GM18526 (cell line): ENCODE results near the gene CTNNBL1.

ENCODE experiments used
- POLR2A ChIP-seq: IDR thresholded peaks from 3 replicates; pipeline ENCODE4 v1.6.1; 2011; ENCODE audit not compliant: insufficient read length; ENCODE audit errors: extremely low read depth

Gene CTNNBL1

DNA sequence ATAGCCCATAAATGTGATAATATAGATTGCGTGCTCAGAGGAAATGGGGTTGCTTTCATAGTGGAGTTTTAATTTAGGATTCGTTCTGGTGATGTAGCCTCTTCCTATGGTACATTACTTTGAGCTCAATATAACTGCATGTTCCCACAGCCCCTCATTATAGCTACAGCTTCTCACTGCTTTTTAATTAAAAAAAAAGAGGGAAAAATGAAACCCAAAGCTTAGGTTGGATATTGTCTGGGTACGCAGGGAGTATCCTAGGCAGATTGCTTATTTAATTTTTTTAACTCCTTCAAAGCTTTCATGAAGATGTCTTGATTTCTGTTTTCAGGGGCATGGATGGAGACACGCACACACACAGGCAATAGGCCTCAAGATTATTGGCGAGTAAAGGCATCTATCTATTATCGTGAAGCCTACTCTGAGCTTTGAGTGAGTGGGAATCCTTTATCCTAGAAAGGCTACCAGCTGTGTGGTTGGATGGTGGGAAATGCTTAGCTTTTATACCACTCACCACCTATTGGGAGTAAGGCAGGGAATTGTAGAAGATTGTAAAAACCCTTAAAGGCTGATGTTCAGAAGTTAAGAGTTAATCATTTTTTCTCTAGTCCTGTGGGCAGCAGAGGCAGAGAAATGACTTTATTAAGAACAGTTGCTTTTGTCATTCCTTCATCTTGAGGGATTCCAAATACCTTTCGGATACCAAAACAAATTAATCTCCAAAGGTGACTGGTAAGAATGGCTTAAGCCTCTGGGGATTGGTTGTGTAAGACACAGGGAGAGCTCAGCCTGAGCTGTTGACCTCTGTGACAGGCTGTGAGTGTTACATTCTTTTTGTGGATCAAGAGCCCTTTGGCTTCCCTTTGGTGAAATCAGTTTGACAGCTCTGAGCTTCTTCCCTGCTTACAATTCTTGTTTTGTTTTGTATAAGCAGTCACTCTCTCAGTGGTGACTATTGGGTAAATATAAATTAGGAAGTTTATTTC is 33.4 kb downstream of the CTNNBL1 start:
- no peak for TF ChIP-seq POLR2A

DNA sequence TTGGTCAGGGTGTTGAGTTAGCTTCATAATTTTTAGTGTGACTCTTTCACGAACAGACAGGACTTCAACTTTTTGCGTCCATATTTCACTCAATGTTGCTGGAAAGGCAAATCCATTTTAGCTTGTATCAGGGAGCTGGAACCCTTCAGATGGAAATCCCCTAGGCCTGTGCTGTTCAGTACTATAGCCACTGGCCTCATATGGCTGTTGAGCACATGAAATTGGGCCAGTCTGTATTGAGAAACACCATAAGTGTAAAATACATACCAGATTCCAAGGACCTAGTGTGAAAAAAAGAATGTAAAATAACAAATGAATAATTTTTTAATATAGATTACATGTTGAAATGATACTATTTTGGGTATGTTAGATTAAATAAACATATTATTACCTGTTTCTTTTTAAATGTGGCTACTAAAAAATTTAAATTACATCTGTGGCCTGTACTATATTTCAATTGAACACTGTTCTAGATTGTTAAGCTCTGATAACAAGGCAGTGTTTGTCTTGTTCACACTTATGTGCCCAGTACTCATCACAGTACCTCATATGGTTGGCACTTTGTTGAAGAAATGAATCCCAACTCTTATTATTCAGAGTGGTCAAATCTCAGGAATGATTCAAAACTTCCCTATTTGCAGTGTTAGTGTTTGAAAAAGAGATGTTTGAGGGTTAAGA is 34.3 kb downstream of the CTNNBL1 start:
- TF ChIP-seq POLR2A, result no peak

DNA sequence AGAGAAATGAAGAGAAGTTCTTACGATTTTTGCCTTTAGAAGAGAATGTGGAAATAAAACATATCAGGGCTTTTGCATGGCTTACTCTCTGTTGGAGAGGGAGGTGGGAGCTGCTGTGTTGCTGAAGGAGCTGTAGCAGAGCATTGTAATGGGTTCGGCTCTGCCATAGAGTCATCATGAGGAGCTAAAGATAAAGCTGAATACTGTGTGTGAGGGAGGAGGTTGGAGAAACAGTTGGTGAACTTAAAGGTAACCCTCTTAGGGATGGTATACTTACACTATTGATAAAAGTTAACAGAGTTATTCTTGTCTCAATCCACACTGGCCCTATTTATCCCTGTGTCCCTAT is 34.8 kb downstream of the CTNNBL1 start:
- TF ChIP-seq POLR2A, result no peak

DNA sequence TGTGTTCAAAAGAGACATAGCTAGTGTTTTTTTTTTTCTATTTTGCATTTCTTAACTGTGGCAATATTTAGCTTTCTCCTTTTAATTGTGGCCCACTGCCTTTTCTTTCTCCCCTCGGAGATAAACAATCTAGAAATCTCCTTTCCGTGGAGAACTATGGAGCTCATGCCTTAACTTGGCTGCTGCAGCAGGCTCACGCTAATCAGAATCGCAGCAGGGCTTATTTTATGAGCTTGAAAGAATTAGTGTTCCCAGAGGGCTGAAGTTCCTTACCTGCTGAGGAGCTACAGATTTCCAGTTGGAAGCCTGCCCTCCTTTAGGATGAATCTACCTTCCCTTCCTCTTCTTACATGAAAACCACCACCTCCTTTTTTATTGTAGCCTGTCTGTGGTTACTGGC is 35.6 kb downstream of the CTNNBL1 start:
- no peak for TF ChIP-seq POLR2A

DNA sequence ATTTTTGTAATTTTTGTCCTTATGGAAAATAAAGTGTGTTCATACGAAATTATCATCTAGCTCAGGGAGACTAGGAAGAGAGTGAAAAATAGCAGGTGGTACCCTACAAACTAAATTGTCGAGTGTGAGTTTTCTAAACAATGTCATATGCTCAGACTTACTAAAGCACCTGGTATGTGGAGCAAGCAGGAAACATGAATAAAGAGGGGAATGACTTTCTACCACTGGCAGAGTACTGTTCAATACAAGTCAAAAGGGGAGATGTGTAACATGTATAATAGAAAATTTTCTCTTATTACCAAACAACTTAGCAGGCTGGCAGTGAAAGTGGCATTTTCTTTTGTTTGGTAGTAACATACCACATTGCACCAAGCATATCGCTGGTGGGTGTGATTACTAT is 36.1 kb downstream of the CTNNBL1 start:
- no peak for TF ChIP-seq POLR2A

DNA sequence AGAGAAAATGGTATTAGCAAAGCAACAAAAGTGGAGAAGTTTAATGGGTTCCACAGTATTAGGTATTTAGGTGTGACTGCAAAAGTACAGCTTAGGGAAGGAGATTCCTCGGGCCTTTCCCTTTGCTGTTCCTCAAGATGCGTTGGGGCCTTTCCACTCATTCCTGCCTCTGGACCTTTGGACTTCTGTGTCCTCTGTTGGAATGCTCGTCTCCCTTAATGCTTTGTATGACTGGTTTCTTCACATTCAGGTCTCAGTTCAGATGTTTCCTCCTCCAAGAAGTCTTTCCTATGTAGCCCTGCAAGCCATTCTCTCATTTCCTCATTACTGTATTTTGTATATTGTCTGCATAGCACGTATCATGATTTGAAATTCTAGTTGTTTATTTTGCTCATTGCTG is 39.6 kb downstream of the CTNNBL1 start:
- no peak for TF ChIP-seq POLR2A

DNA sequence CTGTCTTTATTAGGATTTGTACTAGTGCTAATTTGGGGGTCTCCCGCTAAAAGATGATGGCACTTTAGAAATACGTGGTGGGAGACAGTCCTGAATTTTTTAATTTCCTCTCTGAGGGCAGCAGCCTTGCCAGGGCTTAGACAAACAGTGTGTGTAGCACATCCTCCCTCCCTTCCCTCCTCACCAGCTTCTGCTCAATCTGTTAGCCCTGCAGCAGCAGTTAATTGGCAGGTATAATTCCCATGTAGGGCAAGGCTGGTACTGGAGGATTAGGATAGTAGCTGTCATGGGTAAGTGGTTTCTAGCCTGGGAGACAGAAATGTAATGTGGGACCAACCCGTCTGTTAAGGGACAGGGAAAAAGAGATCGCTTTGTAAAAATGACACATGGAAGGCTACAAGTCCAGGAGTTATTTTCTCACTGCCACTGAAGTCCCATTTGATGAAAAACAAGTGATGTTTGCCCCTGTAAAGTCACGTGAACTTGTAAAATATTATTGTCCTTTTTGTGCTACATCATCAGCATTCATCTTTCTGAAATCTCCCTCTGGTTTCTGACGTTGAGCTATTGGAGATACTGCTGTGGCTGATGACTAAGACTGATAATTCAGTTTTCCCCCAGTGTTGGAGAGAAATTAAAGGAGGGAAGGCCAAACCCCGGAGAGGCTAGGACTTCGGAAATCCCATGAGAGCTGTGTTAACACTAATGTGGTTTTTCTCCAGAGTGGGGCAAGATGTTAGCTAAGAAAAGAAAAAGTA is 40.6 kb downstream of the CTNNBL1 start:
- TF ChIP-seq POLR2A, result no peak

DNA sequence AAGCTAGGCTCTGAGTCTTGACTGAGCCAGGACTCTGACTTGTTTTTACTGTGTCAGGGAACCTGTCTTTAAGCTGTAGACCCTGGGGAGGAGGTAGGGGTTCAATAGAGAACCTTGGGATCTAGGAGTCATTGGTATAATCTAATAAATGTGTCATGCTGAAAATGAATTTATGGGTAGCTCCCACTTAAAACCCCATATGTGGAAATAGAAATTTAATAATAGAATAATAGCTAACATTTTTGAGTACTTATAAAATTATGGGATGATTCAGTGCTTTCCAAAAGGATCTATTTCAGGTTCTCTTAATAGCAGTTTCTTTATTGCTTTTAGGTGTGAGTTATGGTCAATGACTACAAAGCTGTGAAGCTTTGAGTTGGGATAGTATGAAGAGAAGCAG is 41.7 kb downstream of the CTNNBL1 start:
- no peak for TF ChIP-seq POLR2A

DNA sequence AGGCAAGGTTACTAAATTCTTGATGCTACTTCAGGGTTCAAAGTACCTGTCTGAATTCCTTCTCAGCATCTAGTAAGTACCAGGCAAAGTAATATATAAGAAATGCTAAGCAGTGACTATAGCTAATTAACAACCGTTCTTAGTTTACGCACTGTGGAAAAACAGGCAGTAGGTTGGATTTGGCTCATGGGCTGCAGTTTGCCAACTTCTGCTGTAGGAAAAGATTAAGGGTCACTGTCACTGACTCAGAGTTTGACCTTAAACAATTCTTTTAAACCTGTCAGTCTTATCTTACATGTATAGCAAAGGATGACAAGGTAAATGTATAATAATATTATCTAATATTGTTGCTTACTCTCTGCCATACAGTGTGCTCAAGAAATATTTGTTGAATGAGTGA is 42.3 kb downstream of the CTNNBL1 start:
- TF ChIP-seq POLR2A, result no peak

DNA sequence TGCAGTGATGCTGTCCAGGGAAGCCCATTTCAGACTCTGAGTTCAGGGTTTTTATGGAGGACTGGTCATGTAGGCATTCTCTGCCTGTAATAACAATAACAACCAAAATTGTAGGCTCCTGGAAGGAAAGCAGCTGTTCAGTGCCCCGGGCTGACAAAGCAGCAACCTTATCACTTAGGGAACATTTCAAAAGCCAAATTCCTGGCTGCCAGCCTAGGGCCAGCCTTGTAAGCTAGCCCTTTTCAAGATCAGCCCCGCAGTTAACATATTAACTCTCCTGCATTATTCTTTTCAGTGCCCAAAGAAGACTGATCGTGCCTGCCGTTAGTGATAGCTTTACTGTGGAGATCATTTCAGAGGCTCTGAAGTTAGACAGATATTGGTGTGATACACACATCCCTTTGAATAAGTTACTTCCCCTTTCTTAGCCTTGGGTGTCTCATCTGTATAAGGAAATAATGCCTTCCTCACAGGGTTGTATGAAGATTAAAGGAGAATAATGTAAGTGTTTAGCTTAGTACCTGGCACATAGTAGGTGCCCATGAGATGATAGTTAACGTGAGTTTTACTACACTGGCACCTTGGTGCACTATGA is 44.1 kb downstream of the CTNNBL1 start:
- no peak for TF ChIP-seq POLR2A

DNA sequence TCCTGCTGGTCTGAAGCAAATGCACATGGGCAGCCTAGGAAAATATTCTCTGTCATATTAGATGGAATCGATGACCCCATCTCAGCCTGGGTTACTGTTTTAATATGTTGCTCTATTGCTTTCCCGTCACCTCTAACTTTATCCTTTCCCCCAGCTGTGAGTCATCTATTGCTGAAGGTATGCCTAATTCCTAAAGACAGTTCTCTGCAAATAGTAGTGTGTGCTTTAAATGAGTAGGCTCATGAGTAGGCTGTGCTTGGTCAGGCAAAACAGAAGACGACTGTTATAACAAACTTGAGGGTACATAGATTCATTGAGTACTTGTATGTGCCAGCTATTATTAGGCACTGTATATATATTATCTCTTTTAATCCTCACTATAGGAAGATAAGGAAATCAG is 47.2 kb downstream of the CTNNBL1 start:
- no peak for TF ChIP-seq POLR2A

DNA sequence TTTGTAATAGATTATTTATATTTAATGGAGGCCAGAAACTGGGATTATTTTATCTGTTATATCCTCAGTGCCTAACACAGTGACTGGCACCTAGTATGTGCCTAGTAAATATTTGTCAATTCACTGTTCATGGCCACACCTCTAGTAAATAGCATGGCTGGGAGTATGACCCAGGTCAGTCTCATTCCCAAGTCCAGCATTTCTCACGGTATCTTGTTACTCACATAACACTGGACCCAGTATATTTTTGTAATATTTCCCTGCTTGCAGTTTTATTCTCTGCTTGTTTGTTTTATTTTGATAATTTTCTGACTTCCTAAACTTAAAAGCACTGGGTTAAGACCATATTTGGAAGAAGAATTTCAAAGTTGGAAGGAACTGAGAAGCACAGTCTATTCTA is 47.7 kb downstream of the CTNNBL1 start:
- no peak for TF ChIP-seq POLR2A

DNA sequence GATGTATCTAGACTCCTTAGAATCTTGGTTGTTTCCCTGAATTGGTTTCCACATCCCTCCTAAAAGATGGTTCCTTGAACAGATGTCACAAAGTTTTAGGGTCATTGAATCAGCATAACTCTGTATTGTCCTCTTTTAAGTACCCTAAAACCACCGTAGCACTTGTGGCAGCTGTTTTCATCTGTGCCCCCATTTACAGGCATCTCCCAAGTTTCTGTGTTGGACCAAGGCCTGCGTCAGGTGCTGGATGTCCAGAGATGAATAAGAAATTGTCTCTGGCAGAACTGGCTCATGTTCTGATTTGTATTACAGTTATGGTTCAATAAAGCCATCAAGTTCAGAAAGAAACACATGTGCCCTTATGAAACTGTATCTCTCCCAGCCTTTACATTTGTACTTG is 48.3 kb downstream of the CTNNBL1 start:
- no peak for TF ChIP-seq POLR2A

DNA sequence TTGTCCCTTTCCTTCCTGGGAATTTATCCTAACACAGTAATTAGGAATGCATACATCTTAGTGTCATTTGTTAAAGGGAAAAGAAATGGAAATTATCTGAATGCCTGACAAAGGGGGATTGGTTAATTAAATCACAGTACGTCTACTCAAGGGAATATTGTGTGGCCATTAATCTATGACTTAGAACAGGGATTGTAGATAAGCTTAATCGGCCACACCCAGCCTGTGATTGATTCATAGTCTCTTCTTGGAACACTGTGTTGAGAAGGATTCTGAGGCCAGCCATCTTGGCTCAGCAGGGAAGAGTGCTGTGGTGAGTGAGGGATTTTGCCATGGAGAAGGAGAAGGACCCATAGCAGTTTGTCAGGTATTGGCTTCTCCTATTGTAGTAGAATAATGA is 50.5 kb downstream of the CTNNBL1 start:
- TF ChIP-seq POLR2A, result no peak

DNA sequence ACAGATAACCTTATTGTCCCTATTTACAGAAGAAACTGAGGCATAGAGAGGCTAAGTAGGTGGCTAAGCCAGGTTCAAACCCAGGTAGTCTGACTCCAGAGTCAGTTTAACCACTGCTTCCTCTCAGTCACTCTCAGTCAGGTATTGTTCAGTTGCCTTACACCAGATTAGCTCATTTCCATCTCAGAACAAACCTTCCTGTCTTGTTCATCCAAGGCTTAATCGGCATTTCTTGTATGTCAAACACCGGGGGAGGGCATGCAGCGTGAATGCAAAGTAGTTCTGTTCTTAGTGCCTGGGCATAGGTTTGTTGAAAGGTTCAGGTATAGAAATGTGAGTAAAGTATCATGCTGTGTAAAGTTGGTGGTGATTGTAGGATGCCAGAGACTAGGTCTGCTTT is 51.7 kb downstream of the CTNNBL1 start:
- TF ChIP-seq POLR2A, result no peak
